HUES6 (cell line): ENCODE measurements around the gene VPS39.
"Not testable (repeated sequence)": the region's sequence is repeated elsewhere in the genome, so short reads cannot be mapped to it uniquely, and the experiment has no call there.

Experiments used
- H3K27ac ChIP-seq: 2 replicates; pipeline ENCODE4 v1.7.0; 2013; ENCODE audit warnings: low read depth, mild to moderate bottlenecking, low read length, inconsistent platforms
- H3K27me3 ChIP-seq: 2 replicates; pipeline ENCODE4 v1.6.1; 2013; ENCODE audit warnings: low read length; ENCODE audit not compliant: control insufficient read depth, insufficient read depth
- H3K36me3 ChIP-seq: 2 replicates; pipeline ENCODE4 v1.6.1; 2013; ENCODE audit warnings: low read length; ENCODE audit not compliant: control insufficient read depth, insufficient read depth
- H3K4me1 ChIP-seq: 2 replicates; pipeline ENCODE4 v1.6.1; 2013; ENCODE audit warnings: low read length; ENCODE audit not compliant: control insufficient read depth, insufficient read depth
- H3K4me3 ChIP-seq: 2 replicates; pipeline ENCODE4 v1.5.1; 2013; ENCODE audit warnings: low read depth, low read length
- H3K9ac ChIP-seq: one replicate; pipeline ENCODE4 v1.6.1; 2013; ENCODE audit warnings: mild to moderate bottlenecking, low read length
- H3K9me3 ChIP-seq: 2 replicates; pipeline ENCODE4 v1.6.1; 2013; ENCODE audit warnings: low read depth, low read length; ENCODE audit not compliant: control insufficient read depth, insufficient read depth

VPS39 gene

GRCh38 chr15:42207674-42208579, at the start of gene VPS39:
TSS of gene VPS39 (minus strand) at chr15:42208304. CDS start at chr15:42208153, 151 bp downstream.
- peak within 1 kb of the TSS; percentile 61 for H3K27ac ChIP-seq
- H3K4me1 ChIP-seq, result peaks cover 7% of the 10 kb centered on the region; the same call in 1 of the 2 replicates
- H3K27me3 ChIP-seq, result no peaks in the 10 kb centered on the region
- no peaks in the 10 kb centered on the region for H3K9me3 ChIP-seq
- H3K4me3 ChIP-seq, result peak within 1 kb of the TSS; percentile 92
- H3K36me3 ChIP-seq, result peaks cover 19% of the 10 kb centered on the region
- H3K9ac ChIP-seq, result peak within 1 kb of the TSS; percentile 87

GRCh38 chr15:42253300-42253699, 45.2 kb upstream of the VPS39 start:
- H3K9me3 ChIP-seq, result peaks cover 49% of the 10 kb centered on the region
- H3K4me1 ChIP-seq, result no peaks in the 10 kb centered on the region
- H3K27ac ChIP-seq, result no peak overlapping the region
- peaks cover 68% of the 10 kb centered on the region for H3K36me3 ChIP-seq
- H3K9ac ChIP-seq, result no peak overlapping the region
- no peaks in the 10 kb centered on the region for H3K27me3 ChIP-seq
- no peak overlapping the region for H3K4me3 ChIP-seq

GRCh38 chr15:42240823-42241222, 32.7 kb upstream of the VPS39 start:
- Histone ChIP-seq H3K27ac (no peak overlapping the region), H3K4me1 (no peaks in the 10 kb centered on the region), H3K9me3 (no peaks in the 10 kb centered on the region), H3K4me3 (no peak overlapping the region), H3K27me3 (no peaks in the 10 kb centered on the region), H3K36me3 (peaks cover 49% of the 10 kb centered on the region), H3K9ac (no peak overlapping the region)

GRCh38 chr15:42239528-42240182, 31.6 kb upstream of the VPS39 start:
- peaks cover 60% of the 10 kb centered on the region for H3K36me3 ChIP-seq
- no peaks in the 10 kb centered on the region for H3K27me3 ChIP-seq

DNA sequence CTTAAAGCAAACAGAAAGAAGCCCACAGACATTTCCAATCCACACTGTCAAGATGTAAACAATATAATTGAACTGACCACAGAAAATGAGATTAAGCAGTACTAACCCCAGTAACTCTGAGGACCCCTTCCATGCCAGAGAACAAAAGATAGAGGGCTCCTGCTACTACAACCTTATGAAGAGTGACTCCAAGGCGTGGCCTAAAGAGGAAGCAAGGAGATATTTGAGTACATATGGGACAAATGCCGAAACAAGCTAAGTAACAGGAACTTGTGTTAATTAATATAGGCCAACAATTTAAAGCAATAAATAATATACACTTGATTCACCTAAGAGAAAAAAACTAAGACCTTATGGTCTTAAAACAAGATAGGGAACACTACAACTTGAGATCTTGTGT, 25.0 kb upstream of the VPS39 start:
- no peak overlapping the region for H3K4me3 ChIP-seq
- no peak overlapping the region for H3K27ac ChIP-seq
- H3K27me3 ChIP-seq, result no peaks in the 10 kb centered on the region
- H3K9me3 ChIP-seq, result no peaks in the 10 kb centered on the region
- H3K9ac ChIP-seq, result no peak overlapping the region
- H3K36me3 ChIP-seq, result peaks cover 89% of the 10 kb centered on the region
- H3K4me1 ChIP-seq, result no peaks in the 10 kb centered on the region

More at GRCh38 chr15:42239528-42240182, 31.6 kb upstream of the VPS39 start:
- Histone ChIP-seq H3K4me1 (no peaks in the 10 kb centered on the region), H3K27ac (no peak overlapping the region), H3K9ac (no peak overlapping the region), H3K9me3 (no peaks in the 10 kb centered on the region), H3K4me3 (no peak overlapping the region)

GRCh38 chr15:42232606-42233005, 24.5 kb upstream of the VPS39 start:
- Histone ChIP-seq H3K9ac (no peak overlapping the region), H3K27ac (no peak overlapping the region), H3K9me3 (no peaks in the 10 kb centered on the region), H3K4me1 (no peaks in the 10 kb centered on the region), H3K27me3 (no peaks in the 10 kb centered on the region), H3K4me3 (no peak overlapping the region), H3K36me3 (peaks cover 89% of the 10 kb centered on the region)

- Histone ChIP-seq H3K27ac (no peak overlapping the region), H3K4me3 (no peak overlapping the region), H3K36me3 (peaks cover 89% of the 10 kb centered on the region), H3K4me1 (no peaks in the 10 kb centered on the region), H3K9me3 (no peaks in the 10 kb centered on the region), H3K9ac (no peak overlapping the region), H3K27me3 (no peaks in the 10 kb centered on the region)
These were observed 23.0 kb upstream of the VPS39 start for GRCh38 chr15:42231088-42231487.

- H3K4me3 ChIP-seq, H3K4me1 ChIP-seq, H3K9ac ChIP-seq, H3K27me3 ChIP-seq, H3K9me3 ChIP-seq, H3K27ac ChIP-seq: not testable (repeated sequence)
- peaks cover 92% of the 10 kb centered on the region for H3K36me3 ChIP-seq
These were observed 20.9 kb upstream of the VPS39 start for GRCh38 chr15:42228981-42229380.

DNA sequence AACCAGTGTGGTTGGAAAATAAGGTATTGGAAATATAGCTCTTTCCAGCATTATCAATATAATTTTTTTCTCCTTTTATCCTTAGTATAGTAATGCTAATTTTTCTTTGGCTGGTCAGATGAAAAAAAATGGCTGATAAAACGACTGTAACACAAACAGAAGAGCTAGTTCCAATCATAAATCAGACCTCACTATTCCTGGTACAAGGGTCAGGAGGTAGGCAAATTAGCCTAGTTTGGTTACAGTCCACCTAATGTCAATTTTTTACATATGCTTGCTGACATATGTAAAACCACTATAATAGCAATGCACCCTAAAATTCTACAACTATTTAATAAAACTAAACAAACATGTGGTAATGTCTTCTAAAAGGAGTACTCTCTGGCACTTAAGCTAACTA, 19.9 kb upstream of the VPS39 start:
- H3K36me3 ChIP-seq, result peaks cover 92% of the 10 kb centered on the region
- H3K4me3 ChIP-seq, result no peak overlapping the region
- H3K9me3 ChIP-seq, result no peaks in the 10 kb centered on the region
- H3K27ac ChIP-seq, result no peak overlapping the region
- H3K27me3 ChIP-seq, result no peaks in the 10 kb centered on the region
- H3K9ac ChIP-seq, result no peak overlapping the region
- no peaks in the 10 kb centered on the region for H3K4me1 ChIP-seq

DNA sequence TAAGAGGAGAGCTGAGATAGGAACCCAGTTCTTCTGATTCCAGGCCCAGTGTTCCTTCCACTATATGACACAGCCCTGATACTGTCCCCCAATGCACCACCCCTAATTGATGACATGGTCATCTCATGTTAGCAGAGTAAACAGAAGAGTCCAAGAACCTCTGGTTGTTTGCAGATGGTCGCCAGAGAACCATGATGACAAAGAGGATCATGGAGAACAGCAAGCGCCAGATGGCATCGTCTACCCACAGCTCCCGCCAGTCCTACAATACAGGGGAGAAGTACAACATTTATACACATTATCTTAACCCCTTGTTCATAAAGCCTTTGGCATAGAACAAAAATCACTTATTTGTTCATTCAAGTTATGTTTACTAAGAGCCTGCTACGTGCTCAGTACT, 18.5 kb upstream of the VPS39 start:
- Histone ChIP-seq H3K27me3 (no peaks in the 10 kb centered on the region), H3K27ac (no peak overlapping the region), H3K4me1 (no peaks in the 10 kb centered on the region), H3K36me3 (peaks cover 84% of the 10 kb centered on the region), H3K4me3 (no peak overlapping the region), H3K9ac (no peak overlapping the region), H3K9me3 (no peaks in the 10 kb centered on the region)

- H3K4me3 ChIP-seq, result no peak overlapping the region
- no peaks in the 10 kb centered on the region for H3K4me1 ChIP-seq
- H3K27me3 ChIP-seq, result no peaks in the 10 kb centered on the region
- no peak overlapping the region for H3K9ac ChIP-seq
- H3K36me3 ChIP-seq, result peaks cover 71% of the 10 kb centered on the region
- no peak overlapping the region for H3K27ac ChIP-seq
- H3K9me3 ChIP-seq, result no peaks in the 10 kb centered on the region
These were observed 12.1 kb upstream of the VPS39 start for GRCh38 chr15:42220216-42220615.
